PC-9 (cell line): ENCODE results near the gene GLRA2. TPM values are rescaled to one million over a fixed set of nuclear protein-coding genes. Genes with fewer than 3 reads are reported as not detected.

Experiments
- BruUV-seq: library from RNA; stranded (reverse); fragments of 400-500 nt; replicated peaks from 2 replicates; lab custom pipeline; 2021; lab: Mats Ljungman, UMichigan
- CTCF ChIA-PET: fragments of 300-600 bp; sonication (Branson Sonifier 250); formaldehyde crosslinking; loops from one replicate; lab custom pipeline; 2022; ENCODE audit warnings: antibody characterized with exemption; lab: Charles Lee
- POLR2A ChIA-PET: fragments of 300-600 bp; sonication (Branson Sonifier 250); formaldehyde crosslinking; loops from one replicate; lab custom pipeline; 2022; ENCODE audit warnings: antibody characterized with exemption; ENCODE audit not compliant: unreplicated experiment; lab: Charles Lee
- DNase-seq, 2 experiments: peaks; one replicate each; pipeline versions ENCODE4 v3.0.0 to v3.0.0-alpha.2; 2015 to 2022; ENCODE audit warnings: mixed read lengths in 1 of 2
- H2AFZ ChIP-seq: fragments of 200-600 bp; sonication (generic); 2 replicates; pipeline ENCODE4 v1.8.1; 2017; ENCODE audit warnings: antibody characterized with exemption
- H3F3A ChIP-seq: fragments of 200-600 bp; sonication (generic); 2 replicates; pipeline ENCODE4 v1.8.1; 2017; ENCODE audit warnings: antibody characterized with exemption, mild to moderate bottlenecking, low read depth; ENCODE audit not compliant: insufficient read depth
- H3K27ac ChIP-seq: fragments of 200-600 bp; sonication (generic); 2 replicates; pipeline ENCODE4 v1.6.1; 2016; ENCODE audit warnings: mixed run types
- H3K27me3 ChIP-seq: fragments of 200-600 bp; sonication (generic); 2 replicates; pipeline ENCODE4 v1.6.1; 2016; ENCODE audit warnings: low read depth, mixed run types; ENCODE audit not compliant: insufficient read depth
- H3K36me3 ChIP-seq: fragments of 200-600 bp; sonication (generic); 2 replicates; pipeline ENCODE4 v1.6.1; 2016; ENCODE audit warnings: low read depth, mixed run types
- H3K4me1 ChIP-seq: fragments of 200-600 bp; sonication (generic); replicated peaks from 2 replicates; pipeline ENCODE4 v1.6.1; 2016; ENCODE audit warnings: mixed run types; ENCODE audit not compliant: insufficient read depth
- H3K4me2 ChIP-seq: fragments of 200-600 bp; sonication (generic); 2 replicates; pipeline ENCODE4 v1.6.1; 2017; ENCODE audit warnings: mixed run types
- H3K4me3 ChIP-seq: fragments of 200-600 bp; sonication (generic); 2 replicates; pipeline ENCODE4 v1.6.1; 2016; ENCODE audit warnings: mixed run types
- H3K79me2 ChIP-seq: fragments of 200-600 bp; sonication (generic); 2 replicates; pipeline ENCODE4 v1.6.1; 2017; ENCODE audit warnings: low read depth, mixed run types
- H3K9me2 ChIP-seq: fragments of 200-600 bp; sonication (generic); 2 replicates; pipeline ENCODE4 v1.8.1; 2017; ENCODE audit warnings: mild to moderate bottlenecking; ENCODE audit not compliant: insufficient read depth
- H3K9me3 ChIP-seq: fragments of 200-600 bp; sonication (generic); 2 replicates; pipeline ENCODE4 v1.8.1; 2016; ENCODE audit warnings: low read depth; ENCODE audit not compliant: insufficient read depth
- H4K20me1 ChIP-seq: fragments of 200-600 bp; sonication (generic); 2 replicates; pipeline ENCODE4 v1.8.1; 2017; ENCODE audit not compliant: insufficient read depth
- CTCF ChIP-seq: fragments of 200-600 bp; sonication (generic); conservative IDR thresholded peaks from 2 replicates; pipeline ENCODE4 v1.6.1; 2017; ENCODE audit warnings: mixed run types, antibody characterized with exemption, mild to moderate bottlenecking, moderate library complexity
- EZH2 ChIP-seq: fragments of 200-600 bp; sonication (generic); IDR thresholded peaks from 2 replicates; pipeline ENCODE4 v1.8.0; 2017; ENCODE audit warnings: antibody characterized with exemption, low read depth
- intact Hi-C: fragments of 100-400 bp; cut with micrococcal nuclease; formaldehyde crosslinking; loops from one replicate; pipeline ENCODE4 v1.10.0; 2022; ENCODE audit not compliant: unreplicated experiment
- total RNA-seq: library from RNA; stranded (reverse); gene quantifications from 2 replicates; pipeline ENCODE4 v1.2.3, GENCODE V29; 2021

The GLRA2 gene
- total RNA-seq, 1 experiment from 2014 or later: not detected

DNA sequence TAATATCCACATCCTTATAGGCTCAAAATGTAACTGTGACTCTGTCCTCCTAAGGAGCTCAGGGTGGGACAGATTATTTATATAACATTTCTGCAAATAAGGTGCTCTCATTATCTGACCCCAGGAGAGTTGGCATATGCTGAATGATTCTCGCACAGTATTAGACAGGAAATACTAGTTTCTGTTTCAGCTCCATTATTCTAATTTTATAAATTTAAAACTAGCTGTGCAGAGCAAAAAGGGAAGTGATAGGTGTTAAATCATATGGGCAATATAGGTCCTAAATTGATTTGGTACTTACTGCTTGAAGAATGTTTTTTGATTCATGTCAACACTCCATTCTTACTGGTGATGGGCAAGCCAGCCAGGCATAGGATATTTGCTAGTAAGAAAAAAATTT is 141.5 kb downstream of the GLRA2 start:
- Histone ChIP-seq H3K4me3 (no peak overlapping the region), H3K9me2 (no peaks in the 10 kb centered on the region), H4K20me1 (no peaks in the 10 kb centered on the region), H2AFZ (no peak overlapping the region; the same call in 1 of the 2 replicates), H3K4me1 (peaks cover 32% of the 10 kb centered on the region), H3F3A (peaks cover 5% of the 10 kb centered on the region; the same call in 1 of the 2 replicates), H3K27me3 (no peaks in the 10 kb centered on the region), H3K79me2 (no peaks in the 10 kb centered on the region), H3K9me3 (no peaks in the 10 kb centered on the region), H3K36me3 (no peaks in the 10 kb centered on the region), H3K4me2 (no peak overlapping the region), H3K27ac (no peak overlapping the region)
- ChIA-PET POLR2A (no interaction called here), CTCF (no interaction called here)
- intact Hi-C loops: no loop called here
- TF ChIP-seq CTCF (no peak), EZH2 (no peak)
- no peak for DNase-seq
- no TSS peak for BruUV-seq

DNA sequence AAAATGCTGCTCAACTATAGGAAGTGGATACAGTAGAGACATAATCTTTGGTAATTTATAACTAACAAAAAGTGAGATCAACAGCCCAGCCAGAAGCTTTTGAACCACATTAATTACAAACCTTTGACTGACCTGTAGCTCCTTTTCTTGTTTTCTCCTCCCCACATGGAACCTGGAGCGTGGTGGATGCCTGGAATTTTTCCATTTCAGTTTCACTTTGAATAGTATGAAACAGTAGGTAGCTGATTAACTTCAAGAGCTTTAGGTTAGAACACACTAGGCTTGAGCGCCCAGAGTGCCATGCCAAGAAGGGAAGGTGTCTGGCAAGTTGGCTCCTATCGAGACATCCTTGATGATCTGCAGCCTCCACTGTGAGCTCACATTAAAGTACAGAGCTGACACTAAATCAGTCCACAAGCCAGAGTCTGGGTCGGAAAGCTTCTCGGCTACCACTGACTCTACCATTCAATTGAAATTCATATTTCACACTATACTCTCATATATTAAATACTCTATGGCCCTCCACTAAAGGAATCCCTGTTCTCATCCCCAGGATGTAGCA is 143.4 kb downstream of the GLRA2 start:
- Histone ChIP-seq H3K4me3 (no peak overlapping the region), H2AFZ (no peak overlapping the region), H3K27me3 (no peaks in the 10 kb centered on the region), H3K27ac (peak overlapping the region; percentile 86), H3F3A (peaks cover 5% of the 10 kb centered on the region; the same call in 1 of the 2 replicates), H4K20me1 (no peaks in the 10 kb centered on the region), H3K9me3 (no peaks in the 10 kb centered on the region), H3K79me2 (no peaks in the 10 kb centered on the region), H3K36me3 (no peaks in the 10 kb centered on the region), H3K9me2 (no peaks in the 10 kb centered on the region), H3K4me2 (peak overlapping the region; percentile 33), H3K4me1 (peaks cover 37% of the 10 kb centered on the region)
- POLR2A ChIA-PET: no interaction called here
- BruUV-seq: no TSS peak
- TF ChIP-seq CTCF (no peak), EZH2 (no peak)
- intact Hi-C loops: no loop called here
- CTCF ChIA-PET: no interaction called here
- no peak for DNase-seq

DNA sequence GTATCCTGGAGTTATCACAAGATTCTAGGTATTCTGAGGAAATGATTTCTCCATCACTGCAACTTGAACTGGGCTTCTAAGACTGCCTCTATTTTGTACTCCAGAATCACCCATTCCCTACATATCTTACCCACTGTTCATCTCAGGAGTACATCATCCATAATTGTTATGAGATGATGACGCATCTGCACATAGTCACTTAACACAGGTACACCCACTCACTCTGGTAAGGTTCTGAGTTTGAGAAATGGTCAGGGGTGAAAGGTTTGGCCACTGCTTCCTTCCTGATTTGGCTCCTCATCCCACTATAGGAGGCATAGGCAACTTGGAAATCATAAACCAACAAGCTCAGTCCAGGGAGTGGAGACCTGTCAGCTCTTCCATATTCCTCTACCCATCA is 143.9 kb downstream of the GLRA2 start:
- Histone ChIP-seq H3K9me2 (no peaks in the 10 kb centered on the region), H3K4me1 (peaks cover 37% of the 10 kb centered on the region), H2AFZ (no peak overlapping the region), H4K20me1 (no peaks in the 10 kb centered on the region), H3F3A (peaks cover 5% of the 10 kb centered on the region; the same call in 1 of the 2 replicates), H3K4me3 (no peak overlapping the region), H3K79me2 (no peaks in the 10 kb centered on the region), H3K9me3 (no peaks in the 10 kb centered on the region), H3K27me3 (no peaks in the 10 kb centered on the region), H3K36me3 (no peaks in the 10 kb centered on the region), H3K4me2 (peak overlapping the region; percentile 33), H3K27ac (peak overlapping the region; percentile 86)
- ChIA-PET CTCF (no interaction called here), POLR2A (no interaction called here)
- DNase-seq: peak in 1 of 2 experiments; percentile 59
- intact Hi-C loops: no loop called here
- no peak for TF ChIP-seq EZH2
- no peak for TF ChIP-seq CTCF
- BruUV-seq: no TSS peak
